ENCODE results near the gene LRBA. TPM values are rescaled to one million over a fixed set of nuclear protein-coding genes. Genes with fewer than 3 reads are reported as not detected.

The LRBA gene
- total RNA-seq, 1 donor from 2014 or later: 54.0 TPM

DNA sequence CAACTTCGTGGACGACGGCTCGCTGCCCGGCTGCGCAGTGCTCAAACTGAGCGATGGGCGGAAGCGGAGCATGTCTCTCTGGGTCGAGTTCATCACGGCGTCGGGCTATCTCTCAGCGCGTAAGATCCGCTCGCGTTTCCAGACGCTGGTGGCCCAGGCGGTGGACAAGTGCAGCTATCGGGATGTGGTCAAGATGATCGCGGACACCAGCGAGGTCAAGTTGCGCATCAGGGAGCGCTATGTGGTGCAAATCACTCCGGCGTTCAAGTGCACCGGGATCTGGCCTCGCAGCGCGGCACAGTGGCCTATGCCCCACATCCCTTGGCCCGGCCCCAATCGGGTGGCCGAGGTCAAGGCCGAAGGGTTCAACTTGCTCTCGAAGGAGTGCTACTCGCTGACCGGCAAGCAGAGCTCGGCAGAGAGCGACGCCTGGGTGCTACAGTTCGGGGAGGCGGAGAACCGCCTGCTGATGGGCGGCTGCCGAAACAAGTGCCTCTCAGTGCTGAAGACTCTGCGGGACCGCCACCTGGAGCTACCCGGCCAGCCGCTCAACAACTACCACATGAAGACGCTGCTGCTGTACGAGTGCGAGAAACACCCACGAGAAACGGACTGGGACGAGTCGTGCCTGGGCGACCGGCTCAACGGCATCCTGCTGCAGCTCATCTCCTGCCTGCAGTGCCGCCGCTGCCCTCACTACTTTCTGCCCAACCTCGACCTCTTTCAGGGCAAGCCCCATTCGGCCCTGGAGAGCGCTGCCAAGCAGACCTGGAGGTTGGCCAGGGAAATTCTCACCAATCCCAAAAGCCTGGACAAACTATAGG, 431.6 kb downstream of the LRBA start:
- H3K4me3 Mint-ChIP-seq: no peak overlapping the region
- no peaks in the 10 kb centered on the region for H3K27me3 Mint-ChIP-seq
- peaks cover 40% of the 10 kb centered on the region for H3K36me3 Mint-ChIP-seq (ENCODE audit: low read depth)
- no peaks in the 10 kb centered on the region for H3K9me3 Mint-ChIP-seq
- H3K27ac Mint-ChIP-seq: no peak overlapping the region
- no peak for DNase-seq
- no peaks in the 10 kb centered on the region for H3K4me1 Mint-ChIP-seq
- intact Hi-C loops (cut with micrococcal nuclease): no loop called here

DNA sequence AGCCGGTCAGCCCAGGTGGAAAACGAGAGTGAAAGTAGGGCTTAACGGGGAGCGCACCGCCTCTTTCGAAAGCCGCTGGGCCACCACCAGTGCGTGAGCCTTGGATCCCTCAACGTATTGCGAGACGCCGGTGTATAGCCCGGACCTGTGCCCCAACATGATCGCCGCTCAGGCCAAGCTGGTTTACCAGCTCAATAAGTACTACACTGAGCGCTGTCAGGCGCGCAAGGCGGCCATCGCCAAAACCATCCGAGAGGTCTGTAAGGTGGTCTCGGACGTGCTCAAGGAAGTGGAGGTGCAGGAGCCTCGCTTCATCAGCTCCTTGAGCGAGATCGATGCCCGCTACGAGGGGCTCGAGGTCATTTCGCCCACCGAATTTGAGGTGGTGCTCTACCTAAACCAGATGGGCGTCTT, 432.2 kb downstream of the LRBA start:
- peaks cover 37% of the 10 kb centered on the region for H3K36me3 Mint-ChIP-seq (ENCODE audit: low read depth)
- no peaks in the 10 kb centered on the region for H3K4me1 Mint-ChIP-seq
- no peak overlapping the region for H3K4me3 Mint-ChIP-seq
- intact Hi-C loops (cut with micrococcal nuclease): no loop called here
- DNase-seq: no peak
- H3K27ac Mint-ChIP-seq: no peak overlapping the region
- no peaks in the 10 kb centered on the region for H3K27me3 Mint-ChIP-seq
- H3K9me3 Mint-ChIP-seq: no peaks in the 10 kb centered on the region

DNA sequence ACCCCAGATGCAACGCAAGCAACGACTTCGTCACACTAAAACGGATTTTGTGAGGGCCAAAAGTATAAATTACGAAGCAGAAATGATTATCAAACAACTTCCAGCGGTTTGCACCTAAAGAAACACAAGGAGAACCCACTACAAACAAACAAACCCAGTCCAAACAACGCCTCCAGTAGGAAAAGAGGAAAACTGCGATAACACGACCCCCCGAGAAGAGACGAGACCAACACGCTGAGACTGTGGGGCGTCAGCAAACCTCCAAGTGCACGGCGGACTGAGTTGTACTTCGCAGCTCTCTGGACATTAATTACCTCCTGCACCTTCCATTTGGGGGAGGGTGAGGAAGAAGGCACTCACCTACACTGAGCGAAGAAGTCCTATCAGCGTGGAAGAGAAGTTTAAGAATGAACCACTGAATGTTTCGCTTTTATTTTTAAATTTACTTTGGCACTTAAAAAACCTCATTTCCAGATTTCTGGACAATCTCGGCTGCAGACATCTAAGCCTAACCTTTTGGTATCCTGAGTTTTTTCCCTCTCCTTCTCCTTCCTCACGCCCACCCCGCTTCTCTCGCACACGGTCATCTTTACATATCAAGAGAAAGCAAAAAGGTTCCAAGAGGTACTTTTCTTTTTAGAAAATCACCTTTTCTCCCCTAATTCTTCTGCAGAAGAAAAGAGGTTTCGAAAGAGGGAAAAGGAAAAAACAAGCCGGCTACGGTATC, 432.8 kb downstream of the LRBA start, which contains the start of gene MAB21L2:
Gene MAB21L2 (plus strand): TSS at position 6 of the 727 bp plus-strand sequence. CDS start 879 bp downstream, outside the sequence.
- H3K4me1 Mint-ChIP-seq: no peaks in the 10 kb centered on the region
- intact Hi-C loops (cut with micrococcal nuclease): no loop called here
- H3K9me3 Mint-ChIP-seq: no peaks in the 10 kb centered on the region
- H3K36me3 Mint-ChIP-seq (ENCODE audit: low read depth): peaks cover 37% of the 10 kb centered on the region
- H3K27ac Mint-ChIP-seq: no peak within 1 kb of the TSS
- H3K4me3 Mint-ChIP-seq: no peak within 1 kb of the TSS
- H3K27me3 Mint-ChIP-seq: no peaks in the 10 kb centered on the region
- DNase-seq: no peak

DNA sequence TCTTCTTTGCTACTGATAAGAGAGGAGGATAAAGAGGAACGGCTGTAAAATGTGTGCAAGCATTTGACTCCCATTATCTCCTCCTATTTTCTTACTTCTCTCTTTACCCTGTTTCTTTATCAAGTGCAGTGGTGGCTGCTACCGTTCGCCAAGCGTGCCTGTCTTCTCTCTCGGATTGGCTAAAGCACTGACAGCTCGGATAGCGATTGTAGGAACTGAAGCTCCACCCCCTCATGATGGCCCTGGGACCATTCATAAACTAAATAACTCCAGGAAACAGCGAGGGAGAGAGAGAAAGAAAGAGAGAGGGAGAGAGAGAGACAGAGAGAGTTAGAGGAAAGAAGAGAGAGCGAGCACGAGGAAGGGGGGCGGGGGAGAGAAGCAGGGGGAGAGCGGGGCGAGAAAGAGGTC, 433.4 kb downstream of the LRBA start:
- Mint-ChIP-seq H3K27me3 (no peaks in the 10 kb centered on the region), H3K4me1 (no peaks in the 10 kb centered on the region), H3K9me3 (no peaks in the 10 kb centered on the region), H3K4me3 (no peak overlapping the region), H3K27ac (no peak overlapping the region), H3K36me3 (ENCODE audit: low read depth) (peaks cover 37% of the 10 kb centered on the region)
- intact Hi-C loops (cut with micrococcal nuclease): no loop called here
- no peak for DNase-seq

DNA sequence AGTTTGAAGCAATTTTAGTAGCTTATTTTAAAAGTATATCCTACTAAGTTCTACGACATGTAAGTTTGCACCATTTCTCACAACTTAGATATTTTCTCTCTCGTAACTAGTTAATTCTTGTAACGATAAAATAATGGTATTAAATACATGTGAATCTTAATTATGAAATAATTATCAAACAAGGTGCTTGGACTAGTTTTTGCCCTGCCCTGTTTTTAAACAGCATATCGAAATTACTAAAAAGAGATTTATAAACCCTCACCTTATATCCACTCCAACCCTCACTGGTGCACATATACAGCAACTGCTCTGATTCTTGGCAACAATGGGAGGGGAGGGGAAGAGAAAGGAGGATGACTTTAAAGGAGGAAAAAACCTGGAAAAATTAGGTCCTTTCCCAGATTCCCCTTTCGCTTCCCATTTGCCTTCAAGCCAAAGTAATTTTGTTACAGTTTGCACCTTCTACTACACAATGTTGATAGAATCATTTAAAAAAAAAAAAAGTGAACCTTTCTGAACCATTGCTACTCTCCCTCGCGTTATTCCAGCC, 434.0 kb downstream of the LRBA start:
- intact Hi-C loops (cut with micrococcal nuclease): no loop called here
- Mint-ChIP-seq H3K4me1 (no peaks in the 10 kb centered on the region), H3K36me3 (ENCODE audit: low read depth) (peaks cover 33% of the 10 kb centered on the region), H3K4me3 (no peak overlapping the region), H3K9me3 (no peaks in the 10 kb centered on the region), H3K27me3 (no peaks in the 10 kb centered on the region), H3K27ac (no peak overlapping the region)
- no peak for DNase-seq

DNA sequence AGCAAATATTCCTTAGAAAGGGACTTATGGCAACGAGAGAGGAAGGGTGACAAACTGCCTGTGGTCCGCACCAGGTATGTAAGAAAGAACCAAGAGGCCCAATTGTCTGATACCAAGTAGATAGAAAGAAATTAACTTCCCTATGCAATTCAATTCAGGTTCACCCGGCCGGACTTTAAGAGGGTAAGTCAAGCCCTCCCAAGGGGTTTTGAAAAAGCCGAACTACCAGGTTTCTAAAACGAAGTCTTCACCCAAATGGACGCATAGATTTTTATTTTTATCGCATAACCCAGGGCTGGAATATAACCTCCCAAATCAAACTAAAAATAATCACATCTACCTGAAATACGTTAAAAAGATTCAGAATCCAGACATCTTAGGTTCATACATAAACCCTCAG, 434.8 kb downstream of the LRBA start:
- Mint-ChIP-seq H3K4me1 (no peaks in the 10 kb centered on the region), H3K36me3 (ENCODE audit: low read depth) (peaks cover 31% of the 10 kb centered on the region)
- intact Hi-C loops (cut with micrococcal nuclease): no loop called here

DNA sequence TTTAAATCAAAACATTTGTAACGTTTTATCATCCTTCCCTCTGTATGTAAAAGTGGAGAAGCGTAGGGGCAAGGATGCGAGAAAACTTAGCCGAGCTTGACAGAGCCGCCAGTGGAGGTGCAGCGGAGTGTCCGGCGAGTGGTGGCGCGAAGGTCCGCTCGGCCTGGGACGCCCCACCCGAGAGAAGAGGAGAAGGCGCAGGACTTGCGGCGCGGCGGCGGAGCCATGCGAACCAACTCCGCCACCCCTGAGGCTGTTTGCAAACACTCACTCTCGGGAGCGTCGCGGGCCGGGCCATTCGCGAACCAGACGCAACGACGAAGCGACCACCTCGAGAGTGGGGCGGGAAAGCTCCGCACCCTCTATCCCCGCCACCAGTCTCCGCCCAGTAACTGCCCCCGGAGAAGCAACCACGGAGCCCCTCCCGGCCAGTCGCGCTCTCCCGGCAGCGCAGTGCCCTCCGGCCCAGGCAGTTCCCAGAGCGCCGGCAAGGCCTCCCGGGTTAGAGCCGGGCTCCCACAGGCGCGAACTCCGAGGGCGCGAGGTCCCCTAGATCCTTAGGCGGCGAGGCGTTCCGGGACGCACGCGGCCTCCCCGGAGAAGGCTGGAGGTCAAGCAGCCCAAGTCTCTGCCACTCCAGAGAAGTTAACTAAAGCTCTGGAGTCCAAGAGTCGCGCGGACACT, 435.4 kb downstream of the LRBA start:
- Mint-ChIP-seq H3K27ac (no peak overlapping the region), H3K36me3 (ENCODE audit: low read depth) (peaks cover 31% of the 10 kb centered on the region), H3K9me3 (no peaks in the 10 kb centered on the region), H3K4me1 (no peaks in the 10 kb centered on the region), H3K27me3 (no peaks in the 10 kb centered on the region), H3K4me3 (no peak overlapping the region)
- no peak for DNase-seq
- intact Hi-C loops (cut with micrococcal nuclease): no loop called here

More for the DNA sequence above, 434.8 kb downstream of the LRBA start:
- no peak for DNase-seq
- H3K9me3 Mint-ChIP-seq: no peaks in the 10 kb centered on the region
- H3K27ac Mint-ChIP-seq: no peak overlapping the region
- H3K27me3 Mint-ChIP-seq: no peaks in the 10 kb centered on the region
- no peak overlapping the region for H3K4me3 Mint-ChIP-seq

DNA sequence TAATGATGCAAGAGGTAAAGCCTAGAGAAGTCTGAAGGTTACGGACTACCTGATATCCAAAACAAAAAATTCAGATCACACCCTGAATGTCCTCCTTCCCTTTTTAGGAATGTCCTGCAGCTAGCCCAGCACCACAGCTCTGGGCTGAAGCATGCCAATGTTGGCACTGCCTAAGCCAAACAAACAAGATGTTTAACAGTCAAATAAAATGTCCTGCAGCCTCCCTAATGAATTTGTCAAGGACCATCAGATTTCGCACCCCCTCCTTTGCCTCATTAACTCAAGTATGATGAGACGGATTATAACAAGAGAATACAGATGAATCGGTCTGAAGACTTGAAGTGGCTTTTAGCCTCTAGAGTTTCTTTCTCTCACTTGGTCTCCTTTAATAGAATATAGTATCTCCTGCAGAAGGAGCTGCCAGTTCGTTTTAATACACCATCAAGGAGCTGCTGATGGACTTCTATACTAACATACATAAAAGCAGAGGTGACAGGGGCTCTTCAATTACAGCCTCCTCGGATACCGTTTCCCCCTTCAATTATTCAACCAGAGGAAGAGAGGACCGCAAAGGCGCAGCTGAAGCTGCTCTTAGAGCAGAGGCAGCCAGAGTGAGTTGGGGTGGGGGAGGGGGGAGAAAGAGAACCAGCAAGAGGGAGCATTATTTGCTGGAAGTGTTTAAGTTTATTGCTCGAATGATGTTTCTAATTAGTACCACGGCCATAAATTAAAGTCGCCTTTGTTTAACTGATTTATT, 436.2 kb downstream of the LRBA start:
- intact Hi-C loops (cut with micrococcal nuclease): no loop called here
- H3K4me3 Mint-ChIP-seq: no peak overlapping the region
- H3K9me3 Mint-ChIP-seq: no peaks in the 10 kb centered on the region
- peaks cover 25% of the 10 kb centered on the region for H3K36me3 Mint-ChIP-seq (ENCODE audit: low read depth)
- no peaks in the 10 kb centered on the region for H3K4me1 Mint-ChIP-seq
- H3K27ac Mint-ChIP-seq: no peak overlapping the region
- H3K27me3 Mint-ChIP-seq: no peaks in the 10 kb centered on the region
- DNase-seq: no peak

DNA sequence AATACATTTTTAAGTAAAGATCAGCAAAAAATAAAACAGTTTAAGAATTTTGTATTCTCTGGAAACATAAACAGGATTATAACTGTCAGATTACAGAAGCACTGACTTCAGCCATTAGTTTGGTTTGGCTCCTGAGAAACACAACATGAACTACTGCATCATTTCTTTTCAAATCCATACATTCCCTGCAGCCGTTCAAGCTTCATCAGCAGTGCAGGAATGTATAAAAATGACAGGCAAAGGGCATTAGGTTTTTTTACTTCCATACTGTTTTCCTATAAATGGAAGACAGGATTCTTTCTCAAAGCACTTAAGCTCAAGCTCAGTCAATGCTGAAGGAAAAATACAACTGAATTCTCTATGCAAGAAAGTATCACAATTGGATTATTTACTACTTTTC, 437.3 kb downstream of the LRBA start:
- Mint-ChIP-seq H3K27ac (no peak overlapping the region), H3K4me3 (no peak overlapping the region), H3K9me3 (no peaks in the 10 kb centered on the region), H3K4me1 (peaks cover 8% of the 10 kb centered on the region), H3K27me3 (no peaks in the 10 kb centered on the region), H3K36me3 (ENCODE audit: low read depth) (peaks cover 17% of the 10 kb centered on the region)
- intact Hi-C loops (cut with micrococcal nuclease): no loop called here
- DNase-seq: no peak

DNA sequence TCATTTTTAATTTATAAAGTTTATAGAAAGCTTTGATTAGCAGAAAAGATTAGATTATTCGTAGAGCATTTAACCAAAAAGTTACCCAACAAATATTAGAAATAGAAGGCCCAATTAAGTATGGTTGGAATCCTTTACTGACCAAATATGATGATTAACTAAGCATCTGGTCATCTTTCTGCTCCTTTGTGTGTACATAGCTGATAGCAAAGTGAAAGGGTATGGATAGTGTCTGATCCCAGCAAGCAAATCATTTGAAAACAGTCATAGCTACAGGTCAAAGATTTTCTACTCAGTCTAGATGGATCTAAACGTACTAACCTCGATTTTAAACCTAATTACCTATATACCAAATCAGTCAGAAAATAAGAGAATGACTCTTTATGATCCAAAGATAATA, 440.4 kb downstream of the LRBA start:
- DNase-seq: no peak

DNA sequence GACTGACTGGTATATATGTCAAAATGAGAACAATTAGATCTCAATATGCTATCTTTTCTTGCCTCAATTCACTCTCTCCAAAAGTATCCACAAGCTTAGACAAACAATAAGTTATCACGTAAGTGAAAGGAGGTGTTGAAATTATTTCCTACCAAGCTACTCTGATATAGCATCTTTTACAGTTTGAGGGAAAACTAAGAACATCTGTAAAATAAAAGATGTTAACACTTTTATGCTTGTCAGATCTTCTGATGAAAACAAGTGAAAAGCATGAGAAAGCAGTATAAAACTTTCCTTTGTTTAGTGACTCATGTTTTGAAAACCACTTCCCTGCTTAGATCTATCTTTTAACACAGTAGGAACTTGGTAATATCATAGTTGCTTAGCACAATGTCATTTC, 441.6 kb downstream of the LRBA start:
- peaks cover 3% of the 10 kb centered on the region for H3K36me3 Mint-ChIP-seq (ENCODE audit: low read depth)
- H3K4me3 Mint-ChIP-seq: no peak overlapping the region
- peaks cover 9% of the 10 kb centered on the region for H3K4me1 Mint-ChIP-seq
- H3K9me3 Mint-ChIP-seq: no peaks in the 10 kb centered on the region
- H3K27me3 Mint-ChIP-seq: no peaks in the 10 kb centered on the region
- DNase-seq: no peak
- intact Hi-C loops (cut with micrococcal nuclease): loop anchor here (5.0 kb wide), 1 partner anchor 56 kb away; no protein-coding TSS in a partner anchor
- H3K27ac Mint-ChIP-seq: peak overlapping the region; percentile 9

More for the DNA sequence above, 440.4 kb downstream of the LRBA start:
- Mint-ChIP-seq H3K36me3 (ENCODE audit: low read depth) (peaks cover 6% of the 10 kb centered on the region), H3K4me3 (no peak overlapping the region), H3K4me1 (peaks cover 9% of the 10 kb centered on the region), H3K27ac (no peak overlapping the region), H3K9me3 (no peaks in the 10 kb centered on the region), H3K27me3 (no peaks in the 10 kb centered on the region)
- intact Hi-C loops (cut with micrococcal nuclease): loop anchor here (5.0 kb wide), 1 partner anchor 57 kb away; no protein-coding TSS in a partner anchor

DNA sequence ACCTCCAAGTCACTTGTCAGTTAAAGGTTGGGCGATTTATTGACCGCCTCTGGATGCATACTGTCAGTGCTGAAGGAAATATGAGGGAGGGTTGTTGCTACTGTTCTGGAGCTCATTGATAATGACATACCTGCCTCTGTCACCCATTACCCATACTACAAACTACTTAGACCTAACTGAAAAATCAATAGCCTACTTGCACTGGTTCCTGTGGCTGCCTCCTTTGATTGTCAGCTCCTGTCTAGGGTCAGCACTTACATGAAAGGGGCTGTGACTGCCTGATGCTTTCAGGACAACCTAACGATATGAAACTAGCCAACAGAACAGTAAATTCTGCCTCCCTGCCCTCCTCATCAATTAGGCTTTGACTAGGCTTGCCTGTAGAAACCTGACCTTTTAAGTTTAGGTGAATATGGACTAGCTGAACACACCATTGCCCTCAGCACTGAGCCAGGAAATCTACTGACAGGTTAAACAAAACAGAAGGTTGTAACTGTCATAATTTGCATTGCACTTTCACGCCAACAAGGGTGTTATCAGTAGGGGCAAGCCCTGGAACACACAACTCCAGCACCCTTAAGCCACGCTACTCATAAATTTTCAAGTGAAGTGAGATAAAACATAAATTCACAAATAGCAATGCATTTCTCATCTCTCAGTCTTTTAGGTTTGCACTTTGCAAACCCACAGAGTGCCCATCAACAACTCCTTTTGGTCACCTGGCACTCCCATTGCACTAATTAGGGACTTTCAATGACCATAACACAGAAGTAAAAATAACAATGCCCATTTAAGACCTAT, 442.2 kb downstream of the LRBA start:
- DNase-seq: no peak
- H3K36me3 Mint-ChIP-seq (ENCODE audit: low read depth): peaks cover 3% of the 10 kb centered on the region
- intact Hi-C loops (cut with micrococcal nuclease): loop anchor here (5.0 kb wide), 1 partner anchor 56 kb away; no protein-coding TSS in a partner anchor
- no peak overlapping the region for H3K4me3 Mint-ChIP-seq
- H3K4me1 Mint-ChIP-seq: peaks cover 9% of the 10 kb centered on the region
- H3K27ac Mint-ChIP-seq: peak overlapping the region; percentile 9
- H3K27me3 Mint-ChIP-seq: no peaks in the 10 kb centered on the region
- H3K9me3 Mint-ChIP-seq: no peaks in the 10 kb centered on the region
